Peyer's patch (tissue), 4 donors: ENCODE measurements around the gene LAMC1.

Experiments used
- CTCF ChIP-seq, 6 experiments: fragments of 450-650 bp in 4 of 6; fragments of 200-600 bp in 2 of 6; sonication (generic) in 1 of 6; IDR thresholded peaks; one replicate each; pipeline ENCODE4 v1.5.1; 2017 to 2019; ENCODE audit warnings: antibody characterized with exemption in 6 of 6, mild to moderate bottlenecking in 3 of 6, moderate library complexity in 1 of 6
- POLR2A ChIP-seq, 2 donors: fragments of 450-650 bp; IDR thresholded peaks; one replicate each; pipeline ENCODE4 v1.5.1; 2017; ENCODE audit warnings: antibody characterized with exemption in 2 of 2, mild to moderate bottlenecking in 2 of 2, moderate library complexity in 2 of 2

GRCh38 chr1:183178545-183178944, 155.3 kb downstream of the LAMC1 start:
- no peak for TF ChIP-seq CTCF (IDR thresholded peaks at IDR 0.05)
- TF ChIP-seq POLR2A (IDR thresholded peaks at IDR 0.05): no peak
